T follicular helper cell (primary cell): Measurements from ENCODE around the gene JKAMP.

Experiments
- DNase-seq: peaks from one replicate; pipeline ENCODE4 v3.0.0-alpha.2; 2020; ENCODE audit warnings: low read depth

The JKAMP gene

DNA sequence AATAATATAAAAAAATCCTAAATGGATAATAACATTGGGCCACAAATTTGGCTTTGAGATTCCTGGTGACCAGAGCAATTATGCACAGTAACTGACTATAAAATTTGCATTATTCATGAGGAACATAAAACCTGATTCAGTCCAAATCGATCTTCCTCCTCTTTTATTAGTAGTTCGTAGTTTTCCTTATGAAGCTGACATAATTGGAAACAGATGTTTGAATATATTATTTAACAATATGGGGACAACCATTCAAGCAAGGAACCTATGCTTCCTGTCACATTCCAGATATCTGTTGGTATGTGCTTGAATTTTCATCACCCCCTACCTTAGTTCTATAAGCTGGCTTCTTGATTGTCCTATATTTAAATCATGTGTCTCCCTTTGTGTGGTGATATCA lies 57.4 kb downstream of the JKAMP start:
- no peak for DNase-seq

DNA sequence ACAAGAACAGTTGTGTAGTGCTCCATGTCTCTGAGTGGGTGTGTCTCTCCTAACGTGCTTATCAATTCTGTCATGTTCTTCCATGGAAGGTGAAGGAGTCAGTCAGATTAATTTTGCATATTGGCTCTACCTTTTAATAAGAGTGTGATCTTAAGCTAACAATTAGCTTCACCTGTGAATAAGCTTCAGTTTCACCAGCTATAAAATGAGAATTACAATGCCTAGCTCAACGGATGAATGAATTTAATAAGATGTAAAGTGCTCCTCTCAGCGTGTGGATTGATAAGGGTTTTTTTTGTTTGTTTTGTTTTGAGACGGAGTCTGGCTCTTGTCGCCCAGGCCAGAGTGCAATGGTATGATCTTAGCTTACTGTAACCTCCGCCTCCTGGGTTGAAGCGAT lies 59.6 kb downstream of the JKAMP start:
- no peak for DNase-seq

DNA sequence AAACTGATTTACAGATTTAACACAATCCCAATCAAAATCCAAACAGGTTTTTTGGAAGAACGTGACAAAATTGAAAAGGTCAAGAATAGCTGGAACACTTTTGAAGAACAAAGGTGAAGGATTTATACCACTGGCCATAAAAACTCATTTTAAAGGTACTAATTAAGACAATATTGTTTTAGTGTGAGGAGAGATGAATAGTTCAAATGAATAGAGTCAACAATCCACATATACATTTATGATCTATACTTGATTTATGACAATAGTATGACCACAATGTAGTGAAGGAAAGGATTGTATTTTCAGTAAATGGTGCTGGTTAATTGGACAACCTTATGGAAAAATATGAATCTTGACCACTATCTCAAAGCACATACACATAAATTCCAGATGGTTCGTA lies 63.0 kb downstream of the JKAMP start:
- no peak for DNase-seq
